ENCODE data around the gene ACOX1.

Gene ACOX1

GRCh38 chr17:76003915-76004314 lies 24.9 kb upstream of the ACOX1 start:
- no peak for DNase-seq (ENCODE audit: low read depth)
- no peak overlapping the region for H3K4me3 ChIP-seq (ENCODE audit: low read depth, low read length)
- TF ChIP-seq, protein P1, sequence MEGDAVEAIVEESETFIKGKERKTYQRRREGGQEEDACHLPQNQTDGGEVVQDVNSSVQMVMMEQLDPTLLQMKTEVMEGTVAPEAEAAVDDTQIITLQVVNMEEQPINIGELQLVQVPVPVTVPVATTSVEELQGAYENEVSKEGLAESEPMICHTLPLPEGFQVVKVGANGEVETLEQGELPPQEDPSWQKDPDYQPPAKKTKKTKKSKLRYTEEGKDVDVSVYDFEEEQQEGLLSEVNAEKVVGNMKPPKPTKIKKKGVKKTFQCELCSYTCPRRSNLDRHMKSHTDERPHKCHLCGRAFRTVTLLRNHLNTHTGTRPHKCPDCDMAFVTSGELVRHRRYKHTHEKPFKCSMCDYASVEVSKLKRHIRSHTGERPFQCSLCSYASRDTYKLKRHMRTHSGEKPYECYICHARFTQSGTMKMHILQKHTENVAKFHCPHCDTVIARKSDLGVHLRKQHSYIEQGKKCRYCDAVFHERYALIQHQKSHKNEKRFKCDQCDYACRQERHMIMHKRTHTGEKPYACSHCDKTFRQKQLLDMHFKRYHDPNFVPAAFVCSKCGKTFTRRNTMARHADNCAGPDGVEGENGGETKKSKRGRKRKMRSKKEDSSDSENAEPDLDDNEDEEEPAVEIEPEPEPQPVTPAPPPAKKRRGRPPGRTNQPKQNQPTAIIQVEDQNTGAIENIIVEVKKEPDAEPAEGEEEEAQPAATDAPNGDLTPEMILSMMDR (conservative IDR thresholded peaks at IDR 0.05; ENCODE audit: low read depth, low read length): no peak

GRCh38 chr17:76002100-76002499 lies 23.1 kb upstream of the ACOX1 start:
- TF ChIP-seq, protein P1 (conservative IDR thresholded peaks at IDR 0.05; ENCODE audit: low read depth, low read length): no peak
- no peak overlapping the region for H3K4me3 ChIP-seq (ENCODE audit: low read depth, low read length)
- DNase-seq (ENCODE audit: low read depth): no peak

DNA sequence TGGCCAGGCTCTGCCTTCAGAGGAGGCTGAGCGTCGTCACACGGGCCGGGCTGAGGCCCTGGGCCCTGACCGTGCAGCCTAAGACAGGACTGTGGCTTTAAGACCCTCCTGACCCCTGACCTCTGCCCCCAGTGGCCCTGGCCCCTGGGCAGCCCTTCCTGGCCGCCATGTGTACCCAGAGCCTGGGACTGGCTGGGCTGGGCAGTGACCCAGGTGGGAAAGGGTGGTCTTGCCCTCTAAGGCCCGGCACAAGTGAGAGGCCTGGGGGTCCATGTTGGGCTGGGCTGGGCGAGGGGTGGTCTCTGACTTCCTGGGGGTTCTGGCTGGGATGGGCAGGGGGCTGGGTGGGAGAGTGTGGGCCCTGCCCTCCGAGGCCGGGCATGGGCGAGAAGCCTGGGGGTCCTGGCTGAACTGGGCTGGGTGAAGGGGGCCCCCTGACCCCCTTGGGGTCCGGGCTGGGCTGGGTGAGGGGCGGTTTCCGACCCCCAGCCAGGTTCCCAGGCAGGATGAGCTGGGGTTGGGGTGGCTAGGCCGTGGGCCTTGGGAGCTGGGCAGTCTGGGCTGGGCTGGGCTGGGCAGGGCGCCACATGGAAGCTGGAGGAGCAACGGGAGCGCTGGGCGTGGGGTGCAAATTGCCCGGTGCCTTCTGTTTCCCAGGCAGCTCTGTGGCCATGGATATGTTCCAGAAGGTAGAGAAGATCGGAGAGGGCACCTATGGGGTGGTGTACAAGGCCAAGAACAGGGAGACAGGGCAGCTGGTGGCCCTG lies 22.0 kb upstream of the ACOX1 start, which contains the start of gene CDK3:
Gene CDK3 (plus strand): TSS at position 101 of the 767 bp plus-strand sequence. CDS start 571 bp downstream, at position 672.
- TF ChIP-seq, protein P1 (conservative IDR thresholded peaks at IDR 0.05; ENCODE audit: low read depth, low read length): no peak
- no peak for DNase-seq (ENCODE audit: low read depth)
- no peak within 1 kb of the TSS for H3K4me3 ChIP-seq (ENCODE audit: low read depth, low read length)

- TF ChIP-seq, protein P1 (conservative IDR thresholded peaks at IDR 0.05; ENCODE audit: low read depth, low read length): peak; percentile 76
- H3K4me3 ChIP-seq (ENCODE audit: low read depth, low read length): no peak overlapping the region
- DNase-seq (ENCODE audit: low read depth): peak; percentile 53
These were observed 21.2 kb upstream of the ACOX1 start for GRCh38 chr17:76000016-76000754.

- TF ChIP-seq, protein P1 (conservative IDR thresholded peaks at IDR 0.05; ENCODE audit: low read depth, low read length): no peak
- H3K4me3 ChIP-seq (ENCODE audit: low read depth, low read length): no peak overlapping the region
- no peak for DNase-seq (ENCODE audit: low read depth)
These were observed 19.4 kb upstream of the ACOX1 start for GRCh38 chr17:75998327-75998795.

DNA sequence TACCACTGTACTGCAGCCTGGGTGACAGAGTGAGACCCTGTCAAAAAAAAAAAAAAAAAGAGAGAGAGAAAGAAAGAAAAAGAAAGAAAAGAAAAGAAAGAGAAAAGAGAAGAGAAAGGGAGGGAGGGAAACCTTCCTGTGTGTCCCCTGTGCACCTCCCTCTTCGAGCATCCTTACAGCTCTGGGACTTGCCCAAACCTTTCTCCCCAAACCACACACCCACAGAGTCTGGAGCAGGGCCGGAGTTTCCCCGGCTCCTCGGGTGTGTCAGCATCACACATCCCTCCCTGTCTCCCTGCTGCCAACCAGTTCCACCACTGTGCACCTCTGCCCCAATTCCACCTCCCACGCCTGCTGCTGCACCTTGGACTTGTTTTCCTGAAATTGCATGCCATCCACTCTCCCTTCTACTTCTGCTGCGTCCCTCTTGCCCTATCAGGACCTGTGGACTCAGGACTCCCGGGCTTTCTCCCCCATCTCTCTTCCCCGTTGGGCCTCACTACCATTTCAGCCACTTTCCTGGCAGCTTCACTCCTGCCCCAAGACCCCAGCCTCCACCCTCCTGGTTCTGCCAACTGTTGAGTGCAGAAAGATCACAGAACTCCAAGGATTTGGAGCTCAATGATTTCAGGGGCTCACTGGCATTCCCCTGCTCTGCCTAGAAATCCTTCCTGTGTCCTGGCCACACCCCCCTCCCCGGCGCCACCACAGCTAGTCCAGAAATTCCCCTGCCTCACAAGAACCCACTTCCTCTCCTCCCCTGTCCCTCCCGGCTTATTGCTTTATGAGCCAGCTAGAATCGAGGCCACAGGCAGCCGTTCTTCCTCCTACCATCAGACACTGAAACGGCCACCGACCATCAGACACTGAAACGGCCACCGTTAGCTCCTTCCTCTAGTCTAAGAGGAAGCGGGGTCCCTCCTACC lies 18.0 kb upstream of the ACOX1 start:
- TF ChIP-seq, protein P1 (conservative IDR thresholded peaks at IDR 0.05; ENCODE audit: low read depth, low read length): no peak
- peak; percentile 53 for DNase-seq (ENCODE audit: low read depth)
- H3K4me3 ChIP-seq (ENCODE audit: low read depth, low read length): no peak overlapping the region
